NOMO-1 treated with DMSO at 0.1 percent for 48 hours (cell line): ENCODE data around the gene ZSWIM9.

Experiments used
- DNase-seq: peaks from one replicate; lab custom pipeline; 2025; ENCODE audit not compliant: unreplicated experiment; lab: John Stamatoyannopoulos, UW

The ZSWIM9 gene

DNA sequence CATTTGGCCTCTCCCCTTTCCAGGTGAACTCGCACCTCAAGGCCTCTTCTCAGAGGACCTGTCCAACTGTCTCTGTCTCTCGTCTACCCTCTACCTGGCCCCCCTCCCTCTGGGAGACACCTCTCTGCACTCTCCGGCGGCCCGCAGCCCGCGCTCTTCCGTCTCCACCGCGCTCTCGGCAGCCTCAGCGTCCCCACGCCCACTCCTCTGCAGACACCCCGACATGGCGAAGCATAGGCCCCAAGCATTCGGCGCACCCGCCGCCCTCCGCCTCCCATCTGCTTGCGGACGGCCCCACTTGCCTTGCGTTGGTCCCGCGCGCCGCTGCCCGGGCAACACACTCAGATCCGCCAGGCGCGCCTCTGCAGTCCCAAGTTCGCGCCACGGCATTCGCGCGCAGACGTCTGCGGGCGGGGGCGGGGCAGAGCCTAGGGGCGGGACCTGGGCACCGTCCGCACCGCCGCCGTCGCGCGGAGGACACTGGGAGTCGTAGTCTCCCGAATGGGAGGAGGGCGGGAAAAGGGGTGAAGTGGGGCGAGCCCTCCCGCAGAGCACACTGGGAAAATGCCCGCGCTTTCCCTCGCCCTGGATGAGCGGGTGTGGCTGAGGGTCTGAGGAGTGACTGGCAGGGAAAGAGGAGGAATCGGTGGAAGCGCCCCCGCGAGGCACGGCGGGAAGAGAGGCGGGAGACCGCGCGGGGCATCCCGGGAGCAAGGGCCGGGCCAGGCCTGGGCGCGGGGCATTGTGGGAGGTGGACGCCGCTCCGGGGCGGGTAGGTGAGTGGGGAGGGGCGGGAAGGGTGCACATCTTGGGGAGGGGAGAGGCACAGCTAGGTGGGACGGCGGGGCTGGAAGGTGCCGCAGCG is at the start of gene ZSWIM9, which contains the start of gene LIG1:
TSS of gene ZSWIM9 (plus strand) at position 742 of the 865 bp plus-strand sequence. CDS start 1,123 bp downstream, outside the sequence.
TSS of gene LIG1 (minus strand) at position 406 of the 865 bp plus-strand sequence. CDS start 4,778 bp downstream, outside the sequence.
- peak; percentile 96 for DNase-seq

DNA sequence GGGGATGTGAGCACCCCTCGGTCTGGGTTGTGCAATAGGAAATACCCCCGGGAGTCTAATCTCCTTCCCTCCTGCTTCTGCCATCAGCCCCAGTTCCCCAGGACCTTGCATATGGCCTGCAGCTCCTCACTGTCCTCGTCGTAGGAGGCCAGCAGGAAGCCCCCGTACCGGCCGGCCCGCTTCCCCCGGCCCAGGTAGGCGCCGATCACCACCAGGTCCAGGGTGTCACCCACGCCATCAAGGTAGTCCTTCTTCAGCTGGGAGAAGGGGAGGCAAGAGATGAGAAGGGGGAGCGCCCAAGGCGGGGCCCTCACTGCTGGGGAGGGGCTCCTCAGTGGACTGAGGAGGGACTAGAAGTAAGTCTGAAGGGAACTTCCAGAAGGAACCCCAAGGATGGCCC is 49.4 kb upstream of the ZSWIM9 start:
- DNase-seq, result no peak

- no peak for DNase-seq
Measured at GRCh38 chr19:48121909-48122371, 48.5 kb upstream of the ZSWIM9 start.

DNA sequence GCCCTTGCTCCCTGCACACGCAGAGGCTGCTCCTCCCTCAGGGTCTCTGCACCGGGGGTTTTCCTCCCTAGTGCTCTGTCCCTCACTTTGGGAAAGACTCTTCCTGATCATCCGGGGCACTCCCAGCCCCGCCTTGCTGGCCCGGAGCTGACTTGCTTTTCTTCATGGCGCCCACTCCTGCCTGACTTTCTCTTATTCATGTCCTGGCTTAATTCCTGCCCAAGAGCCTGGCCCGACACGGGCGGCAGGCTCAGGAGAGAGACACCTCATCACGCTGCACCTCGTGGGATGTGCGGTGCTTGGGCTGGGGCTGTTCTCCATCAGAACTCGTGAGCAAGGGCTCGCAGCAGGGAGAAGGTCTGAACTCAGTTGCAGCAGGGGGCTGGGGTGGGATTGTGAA is 48.1 kb upstream of the ZSWIM9 start:
- no peak for DNase-seq

DNA sequence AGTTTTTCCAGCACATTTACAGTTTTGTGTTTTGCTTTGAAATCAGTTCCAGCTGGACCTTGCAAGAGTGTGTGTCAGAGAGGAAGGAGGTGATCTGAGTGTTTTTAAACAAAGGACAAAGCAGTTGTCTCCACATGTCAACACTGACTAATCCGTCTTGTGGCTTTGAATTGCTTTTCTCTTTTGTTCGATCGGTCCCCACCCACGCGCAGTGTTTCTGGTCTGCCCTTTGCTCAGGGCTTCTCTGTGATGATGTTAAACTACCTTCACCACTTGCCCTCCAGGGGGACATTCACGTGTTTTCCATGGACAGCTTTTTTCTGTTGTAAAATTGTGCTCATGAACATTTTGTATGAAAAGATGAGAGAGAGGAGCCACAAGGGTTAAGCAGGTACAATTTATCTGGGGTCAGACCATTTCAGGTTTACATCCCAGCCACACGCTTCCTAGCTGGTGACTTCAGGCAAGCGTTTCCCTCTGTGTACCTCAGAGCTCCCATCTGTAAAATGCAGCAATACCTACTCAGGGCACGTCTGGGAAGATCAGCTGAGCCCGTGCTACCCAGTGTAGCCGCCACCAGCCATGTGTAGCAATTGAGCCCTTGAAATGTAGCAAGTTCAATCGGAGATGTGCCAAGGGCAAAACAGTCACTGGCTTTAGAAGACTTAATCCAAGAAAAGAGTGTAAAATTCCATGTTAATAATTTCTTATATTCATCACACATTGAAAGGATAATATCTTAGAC is 46.4 kb upstream of the ZSWIM9 start:
- no peak for DNase-seq

DNA sequence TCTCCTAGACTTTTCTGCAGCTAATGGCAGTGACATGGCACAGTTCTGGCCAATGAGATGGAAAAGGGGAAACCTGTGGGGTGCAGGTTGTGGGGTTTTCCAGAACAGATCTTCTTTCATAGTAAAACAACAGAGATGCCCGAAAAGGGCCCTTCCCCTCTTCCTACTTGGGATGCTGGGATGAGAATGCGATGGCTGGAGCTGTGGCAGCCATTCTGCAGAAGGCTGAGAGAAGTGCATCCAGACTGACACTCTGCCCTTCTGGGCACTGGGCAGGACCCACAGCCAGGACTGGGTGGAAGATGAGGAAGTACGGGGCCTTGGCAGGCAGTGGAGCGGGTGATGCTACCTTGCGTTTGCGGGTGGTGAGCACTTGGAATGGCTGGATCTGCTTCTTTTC is 42.9 kb upstream of the ZSWIM9 start:
- DNase-seq, result no peak

- DNase-seq, result no peak
Measured at GRCh38 chr19:48133094-48133493, 37.4 kb upstream of the ZSWIM9 start.

DNA sequence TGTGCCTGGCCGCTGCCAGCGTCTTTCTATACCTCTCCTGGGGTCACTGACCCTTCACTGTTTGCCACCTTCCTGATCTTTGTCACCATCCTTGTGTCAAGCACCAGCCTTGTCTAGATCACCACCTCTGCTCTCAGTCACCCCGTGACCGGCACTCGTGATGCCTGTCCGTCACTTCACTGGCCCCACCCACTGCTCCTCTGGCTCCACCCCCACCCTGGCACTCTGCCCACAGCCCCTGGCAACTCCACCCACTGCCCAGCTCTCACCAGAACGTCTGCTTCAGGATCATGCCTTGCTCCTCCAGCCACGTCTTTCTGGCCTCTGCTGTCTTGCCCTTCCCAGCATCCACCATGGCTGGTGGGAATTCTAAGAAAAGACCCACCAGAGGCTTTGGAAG is 35.1 kb upstream of the ZSWIM9 start:
- no peak for DNase-seq

GRCh38 chr19:48136547-48136946 is 33.9 kb upstream of the ZSWIM9 start:
- no peak for DNase-seq

DNA sequence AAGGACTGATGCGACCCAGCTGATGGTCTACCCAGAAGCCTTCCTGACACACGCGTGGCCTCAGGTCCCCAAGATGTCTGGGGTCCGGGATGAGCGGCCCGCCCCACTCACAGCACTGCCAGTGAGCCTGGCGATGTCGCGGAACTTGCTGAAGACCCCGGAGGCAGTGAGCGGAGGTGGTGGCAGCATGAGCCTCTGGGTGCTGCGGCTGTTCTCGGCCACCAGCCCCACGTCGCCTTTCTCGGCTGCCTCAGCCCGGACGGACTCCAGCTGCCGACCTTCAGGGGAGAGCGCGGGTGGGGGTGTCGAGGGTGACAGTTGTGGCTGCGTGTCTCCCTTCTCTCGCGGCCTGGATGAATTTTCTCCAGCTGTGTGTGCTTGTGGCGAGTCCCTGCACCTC is 33.1 kb upstream of the ZSWIM9 start:
- DNase-seq, result no peak

DNA sequence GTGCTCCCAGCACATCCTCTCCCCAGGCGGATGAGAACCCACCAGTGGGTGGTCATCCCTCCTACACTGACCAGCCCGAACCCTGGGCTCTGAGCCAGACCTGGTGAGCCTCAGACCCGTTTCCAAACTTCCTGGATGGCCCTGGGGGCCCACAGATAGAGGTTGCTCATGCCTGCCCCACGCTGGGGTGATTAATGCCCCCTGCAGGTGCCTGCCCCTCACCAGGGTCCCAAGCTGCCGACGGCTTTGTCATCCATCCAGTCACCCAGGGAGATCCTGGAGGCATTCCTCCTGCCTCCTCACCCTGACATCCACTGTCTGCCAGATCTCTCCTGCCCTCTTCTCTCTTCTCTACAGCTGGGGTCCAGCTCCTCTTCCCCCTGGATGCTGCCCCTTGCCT is 31.4 kb upstream of the ZSWIM9 start:
- no peak for DNase-seq

GRCh38 chr19:48147597-48148175 is 22.8 kb upstream of the ZSWIM9 start:
- DNase-seq, result no peak

- DNase-seq, result no peak
Measured at GRCh38 chr19:48148576-48148975, 21.9 kb upstream of the ZSWIM9 start.

GRCh38 chr19:48149430-48149829 is 21.1 kb upstream of the ZSWIM9 start:
- no peak for DNase-seq

GRCh38 chr19:48152551-48152950 is 17.9 kb upstream of the ZSWIM9 start:
- DNase-seq, result peak; percentile 52

DNA sequence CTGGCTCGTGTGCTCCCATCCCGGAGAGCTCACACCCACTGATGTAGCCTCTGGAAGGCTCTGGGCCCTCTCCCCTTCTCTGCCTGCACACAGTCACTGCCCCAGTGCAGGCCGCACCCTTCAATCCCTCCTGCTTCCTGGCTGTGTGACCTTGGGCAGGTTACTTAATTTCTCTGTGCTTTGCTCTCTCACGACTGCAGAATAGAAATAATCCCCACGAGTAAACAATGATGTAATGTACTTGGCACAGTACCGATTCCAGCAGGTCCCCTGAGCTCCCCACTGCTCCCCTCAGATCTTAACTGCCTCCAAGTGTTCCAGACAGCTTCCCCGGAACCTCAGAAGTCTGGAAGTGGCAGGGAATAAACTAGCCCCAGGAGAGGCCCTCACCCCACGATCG is 16.5 kb upstream of the ZSWIM9 start:
- DNase-seq, result no peak

- no peak for DNase-seq
Measured at GRCh38 chr19:48158210-48158790, 12.2 kb upstream of the ZSWIM9 start.

DNA sequence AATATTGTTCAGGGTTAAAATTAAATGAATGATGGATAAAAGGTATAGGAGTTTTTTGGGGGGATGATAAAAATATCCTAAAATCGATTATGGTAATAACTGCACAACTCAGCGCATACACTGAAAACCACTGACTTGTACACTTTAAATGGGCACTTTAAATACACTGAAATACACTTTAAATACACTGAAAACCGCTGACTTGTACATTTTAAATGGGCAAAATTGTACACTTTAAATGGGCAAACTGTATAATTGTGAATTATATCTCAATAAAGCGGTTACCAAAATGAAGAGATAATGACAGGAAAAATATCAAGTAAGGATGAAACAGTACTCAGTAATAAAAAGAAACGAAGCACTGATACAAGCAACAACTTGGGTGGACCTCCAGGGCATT is 1.8 kb upstream of the ZSWIM9 start:
- no peak for DNase-seq

GRCh38 chr19:48169578-48169938 is 922 bp upstream of the ZSWIM9 start:
- peak; percentile 54 for DNase-seq

DNA sequence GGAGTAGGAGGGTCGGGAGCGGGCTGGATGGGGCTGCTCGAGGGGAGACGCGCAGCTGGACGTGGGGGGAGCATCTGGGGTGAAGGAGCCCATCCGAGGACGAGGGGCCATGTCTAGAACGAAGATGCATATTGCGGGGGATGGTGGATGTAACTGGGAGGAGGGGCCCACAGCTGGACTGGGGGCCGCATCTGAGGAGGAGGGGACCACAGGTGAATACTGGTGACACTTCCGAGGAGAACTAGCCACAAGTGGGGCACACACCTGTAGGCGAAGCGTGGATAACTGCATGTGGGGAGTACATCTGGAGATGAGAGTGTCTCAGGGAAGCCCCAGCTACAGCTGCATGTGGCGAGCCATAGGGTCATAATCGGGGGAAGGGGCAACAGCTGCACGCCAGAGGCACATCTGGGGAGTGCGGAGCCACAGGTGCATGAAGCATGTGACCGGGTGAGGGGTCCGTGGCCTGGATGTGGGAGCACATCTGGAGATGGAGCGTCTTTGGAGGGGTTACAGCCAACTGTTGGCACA is 402 bp downstream of the ZSWIM9 start:
- DNase-seq, result no peak

- DNase-seq, result no peak
Measured at GRCh38 chr19:48171710-48172109, 1.2 kb downstream of the ZSWIM9 start.
